GM21529 (cell line): Measurements from ENCODE around the gene RPL7L1.
"Not testable (repeated sequence)": the region's sequence is repeated elsewhere in the genome, so short reads cannot be mapped to it uniquely, and the experiment has no call there.

Experiments used
- ATAC-seq: cut with Tn5 transposase; IDR thresholded peaks from one replicate; pipeline ENCODE4 v1.9.1; 2021; ENCODE audit not compliant: unreplicated experiment

RPL7L1 gene

DNA sequence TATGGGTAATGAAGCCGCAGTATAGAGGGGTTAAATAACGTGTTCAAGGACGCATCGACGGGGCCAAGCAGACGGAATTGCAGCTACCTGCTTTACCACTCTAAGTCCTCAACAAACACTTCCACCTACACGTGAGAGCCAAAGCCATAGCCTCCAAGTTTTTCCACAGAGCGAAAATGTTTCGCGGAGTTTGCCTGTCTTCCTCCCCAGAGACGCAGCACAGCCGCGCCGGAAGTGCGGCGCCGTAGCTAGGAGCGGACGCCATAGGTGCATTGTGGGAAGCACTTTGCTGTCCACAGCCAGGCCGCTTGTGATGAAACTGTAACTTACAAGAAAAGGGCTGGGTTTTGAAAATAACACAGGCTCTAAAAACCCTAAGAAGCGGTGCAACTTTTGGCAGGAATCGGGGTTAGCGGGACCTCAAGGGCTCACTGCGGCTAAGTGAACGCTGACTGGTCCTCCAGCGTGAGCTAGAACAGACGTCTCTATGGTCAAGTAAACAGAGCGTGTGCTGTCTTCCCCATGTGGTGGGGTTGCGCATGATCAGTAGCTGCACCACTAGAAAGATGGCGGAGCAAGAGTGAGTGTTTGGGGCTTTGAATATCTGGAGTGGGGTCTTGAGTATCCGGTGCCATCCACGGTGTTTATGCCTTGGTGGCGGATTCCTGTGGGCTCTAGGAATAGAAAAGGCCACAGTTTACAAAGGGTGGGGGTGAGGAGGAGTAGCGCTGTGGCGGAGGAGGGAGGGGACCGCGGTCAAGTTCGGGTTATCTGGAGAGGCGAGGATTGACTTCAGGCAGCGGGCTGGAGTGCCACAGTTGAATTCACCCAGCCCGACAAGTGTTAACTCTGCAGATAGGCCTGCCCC, at the start of gene RPL7L1:
Gene RPL7L1 (plus strand): TSS at position 245 of the 868 bp plus-strand sequence. CDS start 295 bp downstream, at position 540.
- peak; percentile 95 for ATAC-seq

DNA sequence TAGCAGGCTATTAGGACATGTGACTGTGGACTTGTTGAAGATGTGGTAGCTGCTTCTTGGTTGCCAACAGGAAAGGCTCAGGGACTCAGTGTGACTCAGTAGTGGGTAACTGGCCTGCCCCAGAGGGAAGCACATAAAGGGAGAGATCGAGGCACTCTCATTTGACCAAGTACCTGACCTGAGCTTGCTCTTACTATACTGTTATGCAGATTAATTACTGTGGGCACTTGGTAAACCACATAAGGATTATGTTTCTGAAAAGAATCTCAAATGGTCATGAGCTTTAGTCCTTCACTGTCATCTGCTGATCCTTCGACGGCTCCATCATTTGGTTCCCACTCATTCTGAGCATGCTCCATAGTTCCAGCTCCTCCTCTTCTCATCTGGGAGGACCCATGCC, 48.2 kb upstream of the RPL7L1 start:
- no peak for ATAC-seq

DNA sequence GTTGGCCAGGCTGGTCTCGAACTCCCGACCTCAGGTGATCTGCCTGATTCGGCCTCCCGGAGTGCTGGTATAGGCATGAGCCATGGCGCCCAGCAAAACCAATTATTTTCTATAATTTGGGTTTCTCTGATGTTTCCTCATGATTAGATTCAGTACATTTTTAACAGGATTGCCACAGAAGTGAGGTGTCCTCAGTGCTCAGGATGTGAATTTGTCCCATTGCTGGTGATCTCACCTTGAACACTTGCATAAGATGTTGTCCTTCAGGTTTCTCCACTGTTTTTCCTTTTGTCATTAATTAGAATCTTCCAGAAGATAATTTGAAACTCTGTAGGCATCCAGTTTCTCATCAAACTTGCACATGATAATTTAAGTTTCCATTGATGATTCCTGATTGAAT, 45.4 kb upstream of the RPL7L1 start:
- no peak for ATAC-seq

DNA sequence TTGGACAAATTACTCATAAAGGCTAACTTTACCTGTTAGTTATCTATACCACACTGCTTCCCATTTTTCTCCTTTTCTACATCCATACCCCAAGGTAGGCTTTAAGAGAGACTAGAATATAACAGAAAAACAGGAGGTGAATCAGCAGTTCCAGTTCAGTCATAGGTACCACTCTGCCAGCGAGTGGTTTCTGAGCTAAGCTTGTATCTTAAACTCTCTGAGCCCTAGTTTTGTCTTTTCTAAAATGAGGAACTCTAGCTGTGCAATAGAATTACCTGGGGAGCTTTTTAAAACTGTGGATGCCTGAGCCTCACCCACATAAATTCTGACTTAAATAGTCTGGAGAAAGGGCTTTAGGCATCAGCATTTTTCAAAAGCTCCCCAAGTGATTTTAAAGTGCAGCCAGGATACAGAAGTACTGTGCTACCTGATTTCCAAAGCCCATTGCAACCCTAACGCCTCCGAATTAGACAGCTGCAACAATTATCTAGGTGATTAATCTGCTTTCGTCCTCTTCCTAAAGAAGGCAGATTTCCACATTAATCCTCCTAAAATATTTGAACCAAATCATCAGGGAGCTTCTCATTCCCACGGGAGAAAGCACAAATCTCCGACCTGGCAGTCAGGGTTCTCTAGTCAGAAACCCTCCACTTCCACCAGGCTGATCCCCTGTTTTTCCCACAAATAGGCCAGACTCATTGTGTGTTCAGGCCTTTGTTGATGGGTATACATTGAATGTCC, 37.4 kb upstream of the RPL7L1 start:
- ATAC-seq = no peak

DNA sequence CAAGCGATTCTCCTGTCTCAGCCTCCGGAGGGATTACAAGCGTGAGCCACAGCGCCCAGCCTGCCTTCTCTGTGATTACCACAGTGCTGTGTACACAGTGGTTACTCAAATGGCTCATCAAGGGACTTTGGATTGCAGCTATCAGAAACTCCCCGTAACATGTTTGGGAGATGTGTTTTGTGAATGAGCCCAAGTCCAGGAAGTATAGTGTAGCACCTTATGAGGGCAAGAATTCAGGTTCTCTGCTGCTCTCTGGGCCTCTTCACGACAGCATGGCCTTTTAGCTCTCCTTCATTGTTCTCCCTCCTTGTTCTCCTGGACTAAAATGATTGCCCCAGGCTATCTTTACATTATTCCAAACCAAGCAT, 34.1 kb upstream of the RPL7L1 start:
- no peak for ATAC-seq

DNA sequence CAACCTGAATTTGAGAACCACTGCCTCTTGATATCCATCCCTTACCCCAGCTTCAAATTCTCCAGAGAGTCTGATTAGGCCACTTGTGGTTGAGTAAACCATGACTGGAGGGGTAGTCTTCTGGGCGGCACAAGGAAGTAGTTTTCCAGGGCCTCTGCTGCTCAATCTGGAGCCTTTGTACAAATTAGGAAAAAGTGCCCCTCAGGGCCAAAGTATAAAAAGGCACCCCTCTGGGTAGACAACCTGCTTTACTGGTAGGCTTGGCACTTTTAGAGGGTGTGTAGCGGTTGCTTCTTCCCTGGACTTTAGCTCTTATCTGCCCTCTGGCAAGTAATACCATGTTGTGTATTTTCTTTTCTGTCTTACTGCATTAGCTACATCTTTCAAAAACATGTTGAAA, 32.9 kb upstream of the RPL7L1 start:
- ATAC-seq = no peak

DNA sequence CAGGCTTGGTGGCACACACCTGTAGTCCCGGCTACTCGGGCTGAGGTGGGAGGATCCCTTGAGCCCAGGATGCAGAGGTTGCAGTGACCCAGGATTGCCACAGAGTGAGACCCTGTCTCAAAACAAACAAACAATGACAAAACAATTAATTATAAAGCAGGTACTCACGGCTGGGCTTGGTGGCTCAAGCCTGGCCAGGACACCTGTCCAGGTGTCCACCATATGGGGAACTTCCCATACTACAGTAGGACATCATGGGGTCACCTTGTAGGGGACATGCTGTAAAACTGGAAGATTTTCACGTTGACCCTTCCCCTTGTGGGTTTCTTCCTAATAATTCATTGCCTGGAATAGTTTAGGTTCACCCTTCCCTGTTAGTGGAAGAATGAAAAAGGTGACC, 30.7 kb upstream of the RPL7L1 start:
- no peak for ATAC-seq

DNA sequence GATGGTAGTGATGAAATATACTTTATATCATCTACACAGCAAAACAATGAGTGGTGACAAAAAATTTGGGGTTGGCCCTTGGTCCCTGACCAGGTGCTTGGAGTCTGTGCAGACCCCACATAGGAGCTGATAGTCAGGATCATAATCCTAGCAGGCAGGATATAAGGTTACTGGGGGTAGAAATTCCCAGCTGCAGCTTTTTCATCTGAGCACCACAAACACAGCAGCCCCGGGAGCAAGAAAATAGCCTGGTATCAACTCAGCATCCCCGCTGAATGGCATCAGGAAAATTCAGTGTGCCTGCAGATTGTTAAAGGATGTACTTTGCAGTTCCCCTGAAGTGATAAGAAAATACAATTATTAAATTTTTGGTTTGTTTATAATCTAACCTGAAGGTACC, 27.8 kb upstream of the RPL7L1 start:
- no peak for ATAC-seq

DNA sequence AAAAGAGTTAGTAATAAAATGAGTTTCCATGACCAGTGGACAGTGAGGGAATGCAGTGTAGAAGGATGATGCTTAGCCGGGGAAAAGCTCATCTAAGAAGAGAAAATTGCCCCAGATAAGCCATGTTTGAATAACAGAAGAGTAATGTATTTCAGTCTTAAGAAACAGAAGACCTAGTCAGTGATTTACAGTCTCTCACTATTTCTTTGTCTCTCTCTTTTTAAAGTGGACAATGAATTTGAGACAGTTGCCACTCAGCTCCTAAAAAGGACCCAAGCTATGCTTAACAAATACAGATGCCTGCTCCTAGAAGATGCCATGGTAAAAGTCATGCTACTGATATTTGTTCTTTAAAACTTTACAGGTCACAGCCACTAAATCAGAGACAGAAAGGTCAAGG, 19.4 kb upstream of the RPL7L1 start:
- ATAC-seq = no peak

DNA sequence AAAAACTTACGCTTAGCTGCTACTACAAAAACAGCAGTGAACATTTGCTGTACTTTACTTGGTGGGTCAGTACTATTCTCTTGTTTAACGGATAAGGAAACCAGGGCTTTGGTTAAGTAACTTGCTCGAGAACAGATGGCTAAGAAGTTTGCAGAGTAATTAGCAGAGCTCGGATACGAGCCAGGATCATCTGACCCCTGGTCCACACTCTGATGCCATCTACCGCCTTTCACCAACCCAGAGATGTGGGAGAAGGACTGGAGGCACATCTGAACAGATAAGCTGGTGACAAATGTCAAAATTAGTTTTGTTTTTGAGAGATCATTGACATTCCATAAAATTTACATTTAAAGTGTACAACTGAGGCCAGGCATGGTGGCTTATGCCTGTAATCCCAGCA, 18.9 kb upstream of the RPL7L1 start:
- ATAC-seq = no peak

DNA sequence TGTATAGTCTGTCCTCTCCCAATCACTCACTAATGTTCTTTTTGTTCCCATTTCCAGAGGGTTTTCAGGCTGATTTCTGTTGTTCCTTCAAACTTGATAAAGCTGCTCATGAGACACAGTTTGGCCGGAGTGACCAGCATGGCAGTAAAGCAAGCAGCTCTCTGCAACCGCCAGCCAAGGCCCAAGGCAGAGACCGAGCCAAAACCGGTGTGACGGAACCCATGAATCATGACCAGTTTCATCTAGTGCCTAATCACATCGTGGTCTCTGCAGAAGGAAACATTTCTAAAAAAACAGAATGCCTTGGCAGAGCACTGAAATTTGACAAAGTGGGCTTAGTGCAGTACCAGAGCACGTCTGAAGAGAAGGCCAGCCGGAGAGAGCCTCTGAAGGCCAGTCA, 14.8 kb upstream of the RPL7L1 start:
- ATAC-seq = no peak

DNA sequence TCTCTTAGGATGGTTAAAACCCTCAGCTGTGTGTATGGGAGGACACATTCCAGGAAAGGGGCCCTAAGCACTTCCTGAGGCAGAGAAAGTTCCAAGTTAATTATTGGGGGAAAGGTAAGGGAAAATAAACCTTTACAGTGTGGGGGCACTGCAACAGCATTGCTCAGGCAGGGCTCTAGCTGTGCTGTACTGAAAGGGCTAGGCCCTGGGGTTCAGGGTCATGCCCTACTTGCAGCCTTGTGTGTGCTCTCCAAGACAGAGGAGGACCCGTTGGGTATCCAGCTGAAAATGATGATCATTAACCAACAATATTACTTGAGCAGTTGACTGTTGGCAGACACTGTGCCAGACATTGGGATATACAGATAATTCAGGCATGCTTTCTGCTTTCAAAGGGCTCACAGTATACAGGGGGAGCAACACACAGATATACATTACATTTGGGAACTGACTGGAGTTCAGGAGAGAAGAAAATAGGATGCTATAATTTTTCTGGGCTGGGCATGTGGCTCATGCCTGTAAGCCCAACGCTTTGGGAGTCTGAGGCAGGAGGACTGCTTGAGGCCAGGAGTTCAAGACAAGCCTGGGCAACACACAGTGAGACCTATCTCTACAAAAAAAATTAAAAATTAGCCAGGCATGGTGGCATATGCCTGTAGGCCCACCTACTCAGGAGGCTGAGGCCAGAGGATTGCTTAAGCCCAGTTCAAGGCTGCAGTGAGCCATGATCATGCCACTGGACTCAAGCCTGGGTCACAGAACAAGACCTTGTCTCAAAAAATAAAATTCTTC, 9.1 kb upstream of the RPL7L1 start:
- ATAC-seq = no peak

DNA sequence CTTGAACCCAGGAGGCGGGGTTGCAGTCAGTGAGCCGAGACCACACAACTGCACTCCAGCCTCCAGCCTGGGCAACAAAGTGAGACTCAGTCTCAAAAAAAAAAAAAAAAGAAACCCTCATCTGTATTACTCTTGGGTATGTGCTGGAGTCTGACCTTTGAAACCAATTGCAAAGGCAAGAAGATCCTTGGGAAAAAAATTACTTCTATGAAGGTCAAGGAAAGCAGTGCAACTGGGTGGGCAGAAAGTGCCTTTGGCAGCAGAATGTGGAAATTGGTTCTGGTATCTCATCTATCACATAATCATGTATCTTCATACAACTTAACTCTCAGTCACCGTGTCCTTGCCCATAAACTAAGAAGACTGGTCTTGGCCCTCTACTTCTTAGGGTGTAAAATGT, 7.7 kb upstream of the RPL7L1 start:
- ATAC-seq = no peak

DNA sequence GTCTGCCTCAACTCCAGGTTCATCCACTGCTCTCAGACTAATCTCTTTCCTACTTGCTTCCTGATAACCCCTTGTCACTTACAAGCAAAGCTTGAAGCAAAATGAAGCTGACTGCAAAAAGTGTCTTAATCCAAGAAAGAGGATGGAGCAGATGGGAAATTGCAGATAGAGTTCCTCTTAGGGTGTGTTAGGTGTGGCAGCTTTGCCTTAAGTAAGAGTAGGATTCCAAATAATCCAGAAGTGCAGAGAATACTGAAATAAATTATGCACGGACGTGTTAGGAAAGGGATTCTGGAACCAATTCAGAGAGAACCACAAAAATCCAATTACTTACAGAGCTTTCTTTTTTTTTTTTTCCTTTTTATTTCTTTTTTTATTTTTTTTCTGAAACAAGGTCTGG, 6.1 kb upstream of the RPL7L1 start:
- no peak for ATAC-seq

DNA sequence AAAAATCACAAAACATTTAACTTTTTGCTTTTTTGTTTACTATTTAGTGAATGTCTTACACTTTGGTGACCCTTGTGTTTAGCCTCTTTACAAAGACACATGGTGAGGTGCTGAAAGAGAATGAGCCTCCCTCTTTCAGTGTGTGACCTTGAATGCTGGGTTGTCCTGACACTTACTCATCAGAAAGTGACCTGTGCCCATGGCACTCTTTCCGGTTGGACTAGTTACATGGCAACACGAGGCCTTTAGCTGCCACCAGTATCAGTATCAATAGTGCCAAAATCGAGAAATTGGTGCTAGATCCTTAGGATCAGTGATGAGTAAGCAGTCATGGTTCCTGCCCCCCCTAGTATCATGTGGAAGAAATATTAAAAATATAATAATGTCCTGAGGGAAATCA, 1.7 kb upstream of the RPL7L1 start:
- no peak for ATAC-seq

DNA sequence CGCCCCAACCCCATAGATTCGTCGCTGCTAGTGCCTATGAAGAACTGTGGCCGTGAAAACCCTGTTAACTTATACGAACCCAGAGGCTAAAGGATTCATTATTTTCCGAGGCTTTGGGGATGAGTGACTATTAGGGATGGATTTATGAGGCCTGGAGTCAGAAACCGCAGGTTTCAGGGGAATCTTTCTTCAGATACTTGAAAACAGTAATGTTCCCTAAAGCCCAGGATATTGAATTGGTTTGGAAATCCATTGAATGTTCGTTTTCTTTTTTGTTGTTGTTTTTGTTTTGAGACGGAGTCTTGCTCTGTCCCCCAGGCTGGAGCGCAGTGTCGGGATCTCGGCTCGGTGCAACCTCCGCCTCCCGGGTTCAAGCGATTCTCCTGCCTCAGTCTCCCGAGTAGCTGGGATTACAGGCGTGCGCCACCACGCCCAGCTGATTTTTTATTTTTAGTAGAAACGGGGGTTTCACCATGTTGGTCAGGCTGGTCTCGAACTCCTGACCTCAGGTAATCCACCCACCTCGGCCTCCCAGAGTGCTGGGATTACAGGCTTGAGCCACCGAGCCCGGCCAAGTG, 913 bp downstream of the RPL7L1 start:
- ATAC-seq = not testable (repeated sequence)

DNA sequence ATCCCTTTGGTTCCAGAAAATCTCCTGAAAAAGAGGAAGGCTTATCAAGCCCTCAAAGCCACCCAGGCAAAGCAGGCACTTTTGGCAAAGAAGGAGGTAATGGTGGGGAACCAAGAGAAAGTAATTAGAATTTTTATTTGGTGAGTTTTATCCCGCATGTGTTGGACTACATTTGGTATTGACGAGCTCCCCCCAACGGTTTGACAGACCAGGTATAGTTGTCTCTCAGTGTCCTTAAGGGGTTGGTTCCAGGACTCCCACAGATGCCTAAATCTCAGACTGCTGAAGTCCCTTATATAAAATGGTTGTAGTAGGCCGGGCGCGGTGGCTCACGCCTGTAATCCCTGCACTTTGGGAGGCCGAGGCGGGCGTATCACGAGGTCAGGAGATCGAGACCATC, 1.5 kb downstream of the RPL7L1 start:
- ATAC-seq = not testable (repeated sequence)

DNA sequence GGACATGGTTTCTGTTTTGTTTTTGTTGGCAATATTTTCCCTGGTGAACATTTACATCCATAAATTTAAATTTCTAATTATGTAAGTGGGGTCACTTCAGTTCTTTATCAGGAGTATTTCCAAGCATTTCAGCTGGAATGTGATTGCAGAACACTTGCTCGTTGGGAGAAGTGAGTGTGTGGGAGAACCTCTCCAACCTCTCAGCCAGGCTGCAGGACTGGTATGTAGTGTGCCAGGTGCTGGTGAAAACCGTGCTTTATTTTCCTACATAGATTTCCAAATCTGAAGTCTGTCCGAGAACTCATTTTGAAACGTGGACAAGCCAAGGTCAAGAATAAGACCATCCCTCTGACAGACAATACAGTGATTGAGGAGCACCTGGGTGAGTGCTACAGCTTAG, 6.3 kb downstream of the RPL7L1 start:
- ATAC-seq = no peak

DNA sequence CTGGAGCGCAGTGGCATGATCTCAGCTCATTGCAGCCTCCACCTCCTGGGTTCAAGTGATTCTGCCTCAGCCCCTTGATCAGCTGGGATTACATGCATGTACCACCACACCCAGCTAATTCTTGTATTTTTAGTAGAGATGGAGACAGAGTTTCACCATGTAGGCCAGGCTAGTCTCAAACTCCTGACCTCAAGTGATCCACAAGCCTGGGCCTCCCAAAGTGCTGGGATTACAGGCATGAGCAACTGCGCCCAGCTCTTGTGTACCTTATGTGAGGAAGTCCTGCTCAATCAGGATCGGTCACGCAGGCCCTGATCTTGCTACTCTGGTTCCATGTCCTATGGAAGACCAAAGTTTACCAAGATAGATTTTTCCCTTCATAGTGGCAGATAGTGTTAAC, 8.8 kb downstream of the RPL7L1 start:
- not testable (repeated sequence) for ATAC-seq

DNA sequence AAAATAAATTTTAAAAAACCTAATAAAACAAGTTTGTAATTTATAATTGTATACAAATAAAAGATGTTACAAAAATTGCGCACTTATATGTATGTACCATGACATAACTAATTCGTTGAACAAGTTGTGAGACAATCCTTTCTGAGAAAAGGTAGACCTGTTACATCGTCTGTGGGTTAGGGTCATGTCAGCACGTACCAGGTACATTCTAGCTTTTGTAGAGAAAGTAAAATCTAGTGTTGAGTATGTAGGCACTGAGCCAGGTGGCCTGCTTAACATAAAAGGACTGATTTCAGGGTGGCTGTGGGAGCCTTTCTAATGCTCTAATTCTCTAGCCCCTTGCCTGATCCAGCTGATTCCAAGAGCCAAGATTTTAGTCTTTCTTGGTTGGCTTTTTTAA, 10.4 kb downstream of the RPL7L1 start:
- no peak for ATAC-seq
